AG04449 (cell line): ENCODE measurements around the gene MYBPC3.

ENCODE experiments used
- CTCF ChIA-PET: fragments of 350-600 bp; formaldehyde crosslinking; extraction: SDS; loops from one replicate; lab custom pipeline; 2021; ENCODE audit warnings: antibody characterized with exemption; lab: Yijun Ruan, JAX
- POLR2A ChIA-PET: fragments of 400-600, 350-600 bp; formaldehyde crosslinking; extraction: SDS; loops from one replicate; lab custom pipeline; 2020; ENCODE audit warnings: antibody characterized with exemption, inconsistent platforms; lab: Yijun Ruan, JAX
- DNase-seq: peaks from one replicate; pipeline ENCODE4 v3.0.0-alpha.2; 2010; ENCODE audit warnings: low read depth, low spot score
- H3K4me3 ChIP-seq: 2 replicates; pipeline ENCODE4 v1.5.1; 2011; ENCODE audit warnings: low read depth, mild to moderate bottlenecking, control low read depth, low read length
- TF ChIP-seq, protein P1 (sequence below): IDR thresholded peaks from one replicate; pipeline ENCODE4 v1.5.1; 2011; ENCODE audit warnings: mild to moderate bottlenecking, moderate library complexity, low read length, control low read depth, inconsistent platforms; ENCODE audit not compliant: insufficient read depth; ENCODE audit errors: missing control alignments

MYBPC3 gene

DNA sequence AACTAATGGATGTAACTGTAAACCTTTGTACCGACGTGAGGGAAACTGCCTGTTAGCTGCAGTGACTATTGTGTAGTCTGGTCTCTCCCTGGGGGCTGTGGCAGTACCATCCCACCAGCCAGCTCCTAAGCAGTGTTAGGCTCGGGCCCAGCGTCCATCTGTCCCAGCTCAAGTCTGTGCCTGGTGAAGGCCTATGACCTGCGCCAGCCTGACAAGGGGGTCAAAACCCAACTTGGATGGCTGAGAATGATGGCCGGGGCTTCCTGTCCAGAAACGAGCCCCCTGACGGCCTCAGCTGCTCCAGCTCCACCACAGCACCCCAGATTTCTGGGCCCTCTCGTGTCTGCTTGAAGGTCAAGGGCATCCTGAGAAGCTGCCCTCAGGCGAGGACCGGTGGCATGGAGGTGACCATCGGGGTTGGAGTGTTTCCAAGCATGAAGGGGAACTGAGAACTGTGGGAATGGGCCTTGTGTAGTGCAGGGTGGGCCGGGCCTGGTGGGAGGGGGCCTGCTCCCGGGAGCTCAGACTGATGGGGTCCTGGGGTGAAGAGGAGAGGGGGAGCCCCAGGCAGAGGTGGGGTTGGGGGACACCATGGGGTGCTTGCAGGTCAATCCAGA lies 40.2 kb upstream of the MYBPC3 start:
- CTCF ChIA-PET = interaction anchor here (0.7 to 8.3 kb wide), 7 partner anchors 10 to 38 kb away, joined by 3 to 123 read pairs (median 6); partner anchors contain the start of gene SPI1
- no peak overlapping the region for H3K4me3 ChIP-seq

DNA sequence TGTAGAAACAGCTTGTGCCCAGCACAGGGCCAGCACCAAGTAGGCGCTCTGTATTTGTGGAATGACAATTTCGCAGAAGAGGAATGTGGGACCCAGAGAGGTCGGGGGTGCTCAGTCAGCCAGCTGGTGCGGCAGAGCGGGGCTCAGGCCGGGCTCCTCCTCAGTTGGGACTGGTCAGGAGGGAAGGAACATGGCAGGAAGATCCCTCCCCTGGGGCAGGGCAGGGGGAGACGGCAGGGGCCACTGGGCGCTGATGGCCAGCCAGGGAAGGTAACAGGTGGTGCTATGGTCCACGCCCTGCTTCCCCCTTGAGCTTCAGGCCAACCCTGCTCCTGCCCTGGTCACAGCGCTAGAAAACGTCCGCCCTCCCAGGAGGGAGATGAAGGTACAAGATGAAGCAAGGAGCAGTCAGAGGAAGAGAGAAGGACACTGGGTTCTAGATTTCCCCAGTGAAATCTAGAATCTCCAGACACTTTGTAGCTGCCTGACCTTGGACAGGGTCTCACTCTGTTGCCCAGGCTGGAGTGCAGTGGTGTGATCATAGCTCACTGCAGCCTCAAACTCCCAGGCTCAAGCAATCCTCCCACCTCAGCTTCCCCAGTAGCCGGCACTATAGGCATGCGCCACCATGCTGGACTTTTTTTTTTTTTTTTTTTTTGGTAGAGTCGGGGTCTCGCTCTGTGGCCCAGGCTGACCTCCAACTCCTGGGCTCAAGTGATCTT lies 39.4 kb upstream of the MYBPC3 start:
- TF ChIP-seq, protein P1, sequence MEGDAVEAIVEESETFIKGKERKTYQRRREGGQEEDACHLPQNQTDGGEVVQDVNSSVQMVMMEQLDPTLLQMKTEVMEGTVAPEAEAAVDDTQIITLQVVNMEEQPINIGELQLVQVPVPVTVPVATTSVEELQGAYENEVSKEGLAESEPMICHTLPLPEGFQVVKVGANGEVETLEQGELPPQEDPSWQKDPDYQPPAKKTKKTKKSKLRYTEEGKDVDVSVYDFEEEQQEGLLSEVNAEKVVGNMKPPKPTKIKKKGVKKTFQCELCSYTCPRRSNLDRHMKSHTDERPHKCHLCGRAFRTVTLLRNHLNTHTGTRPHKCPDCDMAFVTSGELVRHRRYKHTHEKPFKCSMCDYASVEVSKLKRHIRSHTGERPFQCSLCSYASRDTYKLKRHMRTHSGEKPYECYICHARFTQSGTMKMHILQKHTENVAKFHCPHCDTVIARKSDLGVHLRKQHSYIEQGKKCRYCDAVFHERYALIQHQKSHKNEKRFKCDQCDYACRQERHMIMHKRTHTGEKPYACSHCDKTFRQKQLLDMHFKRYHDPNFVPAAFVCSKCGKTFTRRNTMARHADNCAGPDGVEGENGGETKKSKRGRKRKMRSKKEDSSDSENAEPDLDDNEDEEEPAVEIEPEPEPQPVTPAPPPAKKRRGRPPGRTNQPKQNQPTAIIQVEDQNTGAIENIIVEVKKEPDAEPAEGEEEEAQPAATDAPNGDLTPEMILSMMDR = no peak
- POLR2A ChIA-PET = interaction anchor here (0.6 kb wide), 1 partner anchor 14 kb away, joined by 3 read pairs; no protein-coding TSS in a partner anchor
- H3K4me3 ChIP-seq = no peak overlapping the region
- CTCF ChIA-PET = interaction anchor here (0.7 to 8.3 kb wide), 8 partner anchors 11 to 37 kb away, joined by 3 to 123 read pairs (median 6); partner anchors contain the start of gene SPI1
- DNase-seq = no peak

More for the DNA sequence above, 40.2 kb upstream of the MYBPC3 start:
- DNase-seq = no peak
- TF ChIP-seq, protein P1 = no peak
- POLR2A ChIA-PET = interaction anchor here (0.6 kb wide), 1 partner anchor 13 kb away, joined by 3 read pairs; no protein-coding TSS in a partner anchor

DNA sequence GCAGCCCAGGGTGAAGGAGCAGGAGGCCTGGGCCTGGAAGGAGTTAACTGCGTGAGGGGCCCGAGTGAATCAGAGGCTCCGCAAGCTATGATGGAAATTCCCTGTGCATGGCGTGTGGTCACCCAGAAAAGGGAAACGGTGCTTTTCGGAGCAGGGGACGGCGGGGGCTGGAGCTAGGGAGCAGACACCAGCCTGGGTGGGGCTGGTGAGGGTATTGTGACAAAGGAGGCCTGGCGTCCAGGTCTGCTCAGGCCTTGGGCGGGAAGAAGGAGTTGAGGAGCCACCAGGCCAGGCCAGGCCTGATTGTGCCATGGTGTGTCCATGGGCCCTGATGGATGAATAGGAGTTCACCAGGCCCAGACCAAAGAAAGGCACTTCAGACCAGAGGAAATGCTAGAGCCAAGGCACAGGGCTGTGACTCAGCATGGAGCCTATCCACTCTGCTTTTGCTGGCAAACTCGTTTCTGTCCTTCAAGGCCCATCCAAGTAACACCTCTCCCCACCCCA lies 38.6 kb upstream of the MYBPC3 start:
- H3K4me3 ChIP-seq = no peak overlapping the region
- ChIA-PET POLR2A (interaction anchor here (1.3 kb wide), 1 partner anchor 9 kb away, joined by 3 read pairs; no protein-coding TSS in a partner anchor), CTCF (interaction anchor here (1.1 to 8.3 kb wide), 6 partner anchors 12 to 36 kb away, joined by 3 to 123 read pairs (median 6); partner anchors contain the start of gene SPI1)
- TF ChIP-seq, protein P1 = no peak
- no peak for DNase-seq

DNA sequence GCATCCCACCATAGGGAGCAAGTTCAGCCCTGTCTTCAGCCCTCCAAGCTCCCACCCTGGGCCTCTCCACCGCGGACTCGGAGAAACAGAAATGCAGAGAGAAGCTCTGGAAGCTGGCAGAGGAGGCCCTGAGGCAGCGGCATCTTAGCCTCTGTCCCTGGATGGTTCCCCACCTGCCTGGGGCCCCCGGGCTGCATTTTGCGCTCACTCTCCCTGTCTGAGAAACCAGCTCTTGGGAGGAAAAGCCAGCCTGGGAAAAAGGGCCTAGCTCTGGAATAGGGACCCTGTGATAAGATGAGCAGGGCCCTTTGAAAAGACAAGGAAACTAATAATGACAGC lies 37.9 kb upstream of the MYBPC3 start:
- CTCF ChIA-PET = interaction anchor here (2.7 to 8.3 kb wide), 3 partner anchors 17 to 22 kb away, joined by 7 to 123 read pairs (median 35); no protein-coding TSS in a partner anchor
- no peak overlapping the region for H3K4me3 ChIP-seq
- TF ChIP-seq, protein P1 = no peak
- POLR2A ChIA-PET = interaction anchor here (1.3 kb wide), 1 partner anchor 10 kb away, joined by 3 read pairs; no protein-coding TSS in a partner anchor
- no peak for DNase-seq

DNA sequence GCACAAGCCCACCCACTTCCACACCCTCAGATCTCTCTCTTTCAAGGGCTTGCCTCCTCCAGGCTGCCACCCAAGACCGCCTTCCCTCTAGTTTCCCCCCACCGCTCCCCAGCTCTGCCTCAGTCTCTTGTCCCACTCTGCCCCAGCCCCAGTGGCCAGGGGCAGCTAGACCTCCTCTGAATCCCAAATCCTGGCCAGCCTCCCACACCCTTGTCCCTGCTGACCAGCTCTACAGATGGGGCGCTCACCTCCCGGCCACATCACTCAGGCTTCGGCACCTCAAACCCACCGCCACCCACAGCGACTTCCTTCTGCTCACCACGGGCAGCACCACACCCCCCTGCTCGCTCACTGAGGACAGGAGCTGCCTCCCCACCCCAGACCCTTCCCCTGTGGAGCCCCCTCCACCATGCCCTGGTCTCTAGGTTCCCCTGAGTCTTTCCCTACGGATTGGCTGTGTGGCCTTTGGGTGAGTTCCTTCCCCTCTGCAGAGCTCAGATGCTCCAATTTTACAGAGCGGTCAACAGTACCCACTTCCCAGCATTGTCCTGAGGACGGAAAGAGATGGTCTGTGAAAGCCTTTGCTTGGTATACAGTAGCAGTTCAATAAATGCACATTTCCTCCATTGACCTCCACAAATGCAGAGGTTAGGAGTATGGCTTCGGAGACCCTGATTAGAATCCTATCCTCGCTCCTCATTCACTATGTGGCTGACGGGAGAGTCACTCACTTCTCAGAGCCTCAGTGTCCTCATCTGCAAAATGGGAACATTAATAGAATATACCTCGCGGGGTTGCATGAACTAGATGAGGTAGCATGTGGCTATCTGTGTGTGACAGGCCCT lies 37.3 kb upstream of the MYBPC3 start:
- POLR2A ChIA-PET = interaction anchor here (1.3 kb wide), 1 partner anchor 10 kb away, joined by 3 read pairs; no protein-coding TSS in a partner anchor
- CTCF ChIA-PET = interaction anchor here (0.9 to 8.3 kb wide), 5 partner anchors 17 to 31 kb away, joined by 3 to 123 read pairs (median 7); no protein-coding TSS in a partner anchor
- TF ChIP-seq, protein P1 = no peak
- no peak overlapping the region for H3K4me3 ChIP-seq
- no peak for DNase-seq
